A549 treated with Mapracorat at 1 μM for 4 hours (cell line): ENCODE results near the gene HSPB7. TPM values are rescaled to one million over a fixed set of nuclear protein-coding genes. Genes with fewer than 3 reads are reported as not detected.

Experiments used
- total RNA-seq: library from RNA; stranded (reverse); fragments of 200-300 nt; extraction: Qiagen RNA extraction; gene quantifications from 5 replicates; pipeline ENCODE4 v1.2.3, GENCODE V29; 2022

Gene HSPB7
- total RNA-seq: 0.07 TPM in 1 of 5 replicates, not detected in the others

GRCh38 chr1:16017461-16018303, at the start of gene HSPB7:
Gene HSPB7 (minus strand): TSS chr1:16018043. CDS start chr1:16017963, 80 bp downstream.

GRCh38 chr1:16043521-16043920, 25.7 kb upstream of the HSPB7 start, which contains the start of gene CLCNKB:
Gene CLCNKB (plus strand): TSS chr1:16043782. CDS start chr1:16044493, 711 bp downstream.

GRCh38 chr1:16021681-16022080, 3.8 kb upstream of the HSPB7 start, which contains the start of gene CLCNKA:
Gene CLCNKA (plus strand): TSS chr1:16022036. CDS start chr1:16022620, 584 bp downstream.

GRCh38 chr1:15975805-15976680, 41.8 kb downstream of the HSPB7 start, which contains the start of gene ZBTB17:
Gene ZBTB17 (minus strand): TSS chr1:15976101. CDS start chr1:15948495, 27,606 bp downstream.

Other genes starting within 250 kb of the HSPB7 start
- 5.8 to 8.9 TPM (median 6.2 TPM) in 5 replicates for gene UQCRHL, start 210.4 kb downstream of the HSPB7 start, total RNA-seq
- gene SPEN, start 170.3 kb downstream of the HSPB7 start, total RNA-seq: 36.4 to 40.4 TPM (median 39.8 TPM) in 5 replicates
- 10.2 to 18.4 TPM (median 13.0 TPM) in 5 replicates for gene ZBTB17, start 41.9 kb downstream of the HSPB7 start, total RNA-seq
- gene SRARP, start 13.8 kb downstream of the HSPB7 start, total RNA-seq: not detected in 5 replicates
- gene CLCNKA, start 4.0 kb upstream of the HSPB7 start, total RNA-seq: 0.14 to 0.26 TPM in 2 of 5 replicates, not detected in the others
- gene CLCNKB, start 25.7 kb upstream of the HSPB7 start, total RNA-seq: 0.10 TPM in 1 of 5 replicates, not detected in the others
- gene FAM131C, start 55.6 kb upstream of the HSPB7 start, total RNA-seq: 13.7 to 19.5 TPM (median 18.8 TPM) in 5 replicates
- 98.7 to 150 TPM (median 137 TPM) in 5 replicates for gene EPHA2, start 138.0 kb upstream of the HSPB7 start, total RNA-seq
- gene ARHGEF19, start 194.6 kb upstream of the HSPB7 start, total RNA-seq: 5.3 to 6.6 TPM (median 6.2 TPM) in 5 replicates
- gene CPLANE2, start 219.1 kb upstream of the HSPB7 start, total RNA-seq: 2.5 to 4.5 TPM (median 3.2 TPM) in 5 replicates